ENCODE measurements around the gene TRPC4.

Gene TRPC4

DNA sequence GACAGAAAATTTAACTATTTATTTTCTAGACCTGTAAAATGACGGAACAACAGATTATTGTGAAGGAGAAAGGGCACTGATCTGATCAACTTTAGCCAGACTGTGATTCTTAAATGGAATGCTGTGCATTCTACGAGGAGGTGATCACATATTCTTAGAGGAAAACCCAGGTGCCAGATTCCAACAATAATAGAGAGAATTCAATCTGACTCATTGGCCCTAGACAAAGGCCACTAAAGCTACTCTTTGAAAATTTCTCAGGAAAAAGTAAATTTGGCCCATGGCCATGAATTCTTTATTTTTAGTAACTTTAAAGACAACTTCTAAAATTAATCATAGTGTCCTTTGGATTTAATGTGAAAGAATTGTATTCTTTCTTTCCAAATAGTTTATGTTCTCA lies 212.4 kb downstream of the TRPC4 start:
- DNase-seq (ENCODE audit: low read depth): no peak

DNA sequence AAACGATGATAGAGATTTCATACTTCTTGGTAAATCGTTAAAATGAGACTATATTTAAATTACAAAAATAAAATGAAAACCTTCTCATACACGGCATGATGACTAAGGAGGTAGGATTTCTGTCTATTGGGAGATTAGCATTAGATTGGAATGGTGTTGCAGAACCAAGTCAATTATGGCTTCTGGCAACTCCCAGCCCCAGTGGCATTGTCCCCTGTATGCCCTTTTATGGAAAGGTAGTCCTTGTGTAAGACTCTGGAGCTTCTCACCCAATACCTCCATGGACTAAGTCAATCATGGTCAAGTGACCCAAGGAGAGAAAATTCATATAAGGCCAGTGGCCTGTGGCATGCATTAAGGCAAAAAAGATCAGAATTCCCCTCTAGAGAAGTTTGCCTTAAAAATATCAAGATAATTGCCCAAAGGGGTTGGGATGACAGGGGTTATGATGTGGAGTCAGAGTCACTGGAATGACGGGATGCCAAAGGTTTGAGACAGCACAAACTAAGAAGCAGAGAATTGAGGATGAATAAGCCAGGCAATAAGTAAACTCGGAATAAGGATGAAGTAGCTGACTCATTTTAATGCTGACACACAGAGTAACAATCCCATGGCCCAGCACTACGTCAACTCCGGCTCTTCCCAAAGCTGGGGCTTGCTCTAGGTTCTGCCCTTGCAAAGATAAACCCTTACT lies 213.2 kb downstream of the TRPC4 start:
- DNase-seq (ENCODE audit: low read depth): no peak

DNA sequence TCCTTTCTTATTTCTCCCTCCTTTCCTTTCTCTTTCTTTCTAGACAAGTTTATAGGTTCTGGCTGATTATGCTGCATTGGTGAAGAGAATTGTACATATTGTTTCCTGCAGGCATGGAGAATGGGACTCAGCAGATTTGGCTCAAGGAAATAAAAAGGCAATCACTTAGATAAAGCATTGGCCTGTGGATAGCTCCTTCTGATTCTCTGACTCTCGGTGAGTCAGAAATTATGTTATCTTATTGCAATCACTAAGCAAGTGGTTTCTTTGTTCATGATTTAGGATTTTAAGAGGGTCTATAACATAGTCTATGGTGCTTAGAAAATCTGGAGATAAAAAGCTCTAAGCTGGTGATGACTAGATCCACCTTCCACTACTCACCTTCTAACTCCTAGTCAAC lies 217.0 kb downstream of the TRPC4 start:
- DNase-seq (ENCODE audit: low read depth): no peak

DNA sequence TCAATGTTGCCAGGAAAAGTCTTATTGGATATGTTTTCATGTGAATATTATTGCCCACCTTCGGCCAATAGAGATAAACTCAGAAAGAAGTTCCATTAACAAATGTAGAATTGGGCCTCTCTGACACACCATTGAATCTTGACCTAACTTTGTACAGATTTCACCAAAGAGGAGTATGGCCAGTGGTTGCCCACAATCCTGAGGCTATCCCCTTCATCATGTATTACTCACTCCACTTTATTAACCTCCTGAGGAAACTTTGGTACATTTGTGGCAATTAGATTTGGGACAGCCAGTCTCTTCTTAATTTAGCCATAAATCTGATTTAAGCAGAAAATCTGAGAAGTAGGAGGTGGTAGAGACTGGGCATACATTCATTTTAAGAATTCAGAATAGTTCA lies 217.7 kb downstream of the TRPC4 start:
- no peak for DNase-seq (ENCODE audit: low read depth)

DNA sequence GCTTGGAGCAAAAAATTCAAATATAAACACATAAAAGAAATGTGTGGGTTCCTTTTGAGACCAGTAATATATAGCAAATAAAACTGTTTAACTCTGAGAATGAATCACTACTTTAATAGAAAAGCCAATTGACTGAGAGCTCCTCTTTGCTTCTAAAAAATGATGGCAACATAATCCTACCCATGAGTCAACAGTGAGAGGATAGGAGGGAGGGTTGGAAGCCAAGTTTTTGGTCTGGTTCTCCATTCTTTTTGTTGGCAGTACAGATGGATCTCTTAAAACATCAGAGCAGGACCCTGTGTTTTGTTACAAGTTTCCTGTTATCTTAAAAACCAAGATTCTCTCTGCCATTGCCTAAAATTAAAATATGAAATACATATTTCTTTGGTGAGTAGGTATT lies 221.0 kb downstream of the TRPC4 start:
- DNase-seq (ENCODE audit: low read depth): no peak

DNA sequence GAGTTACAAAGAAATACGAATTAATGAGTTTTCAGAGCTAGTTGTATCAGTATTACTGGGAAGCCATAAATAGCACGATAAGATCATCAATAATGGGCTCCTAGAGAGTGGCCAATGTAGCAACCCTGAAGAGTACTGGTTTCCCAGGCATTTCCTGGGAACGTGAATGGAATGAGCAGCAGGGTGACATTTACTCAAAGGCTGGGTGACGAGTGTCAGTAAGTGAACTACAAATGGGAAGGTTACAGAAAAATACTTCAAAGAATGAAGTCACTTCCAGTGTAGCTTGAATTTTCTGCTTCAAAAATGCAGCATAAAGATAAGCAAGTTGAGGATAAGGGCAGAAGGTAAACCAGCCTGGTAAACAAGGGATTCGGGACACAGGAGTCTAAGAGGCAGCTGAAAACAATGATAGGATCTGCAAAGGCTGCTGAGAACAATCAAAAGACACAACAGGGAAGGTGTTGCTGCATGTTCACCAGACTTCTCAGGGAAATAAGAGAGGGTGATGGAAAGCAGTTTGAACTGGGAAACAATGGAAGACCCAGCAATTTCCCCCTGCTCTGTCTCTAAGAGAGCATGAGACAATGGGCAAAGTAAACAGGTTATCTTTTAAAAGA lies 222.4 kb downstream of the TRPC4 start:
- no peak for DNase-seq (ENCODE audit: low read depth)

DNA sequence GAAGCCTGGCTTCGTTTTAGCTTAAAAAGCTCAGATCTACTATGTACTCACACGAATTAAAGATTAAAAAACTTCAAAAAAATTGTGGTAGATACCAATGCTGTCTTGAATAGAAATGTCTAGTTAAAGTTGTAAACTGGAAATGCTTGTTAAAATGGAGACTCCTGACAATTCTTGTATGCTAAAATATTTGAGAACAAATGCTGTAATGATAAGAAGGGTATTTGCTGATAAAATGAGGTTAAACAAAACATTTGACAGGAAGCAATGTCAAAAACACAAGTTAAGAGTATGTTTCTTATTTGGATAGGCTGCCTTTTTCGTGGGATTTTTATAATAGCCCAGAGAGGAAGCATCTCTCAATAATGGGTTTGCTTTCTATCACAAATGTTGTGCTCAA lies 223.0 kb downstream of the TRPC4 start:
- DNase-seq (ENCODE audit: low read depth): no peak

DNA sequence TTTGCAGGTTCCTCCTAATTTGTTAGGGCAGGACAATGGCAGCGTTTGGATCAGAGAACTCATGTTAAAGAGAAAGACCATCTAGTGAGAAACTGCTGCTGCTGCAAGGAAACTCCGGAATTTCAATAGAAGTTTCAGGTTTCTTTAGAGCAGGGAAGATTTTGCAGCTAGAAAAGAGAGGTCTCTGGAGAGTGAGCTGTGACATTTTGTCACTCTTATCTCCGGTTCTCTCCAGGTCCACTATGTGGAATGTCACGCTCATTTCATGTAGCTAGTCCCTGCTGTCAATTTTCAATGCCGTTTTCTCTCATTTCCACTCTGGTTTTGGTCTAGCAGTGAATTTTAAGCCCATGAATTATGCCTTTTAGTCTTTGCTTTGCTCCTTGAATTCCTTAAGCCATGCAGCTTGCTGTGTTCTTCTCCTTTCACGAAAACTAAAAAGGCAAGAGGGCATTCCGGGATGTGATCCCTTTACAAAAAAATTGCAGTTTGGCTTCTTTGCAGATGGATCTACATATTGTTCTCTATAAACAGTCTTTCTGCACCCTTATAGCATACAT lies 224.3 kb downstream of the TRPC4 start:
- DNase-seq (ENCODE audit: low read depth): no peak

DNA sequence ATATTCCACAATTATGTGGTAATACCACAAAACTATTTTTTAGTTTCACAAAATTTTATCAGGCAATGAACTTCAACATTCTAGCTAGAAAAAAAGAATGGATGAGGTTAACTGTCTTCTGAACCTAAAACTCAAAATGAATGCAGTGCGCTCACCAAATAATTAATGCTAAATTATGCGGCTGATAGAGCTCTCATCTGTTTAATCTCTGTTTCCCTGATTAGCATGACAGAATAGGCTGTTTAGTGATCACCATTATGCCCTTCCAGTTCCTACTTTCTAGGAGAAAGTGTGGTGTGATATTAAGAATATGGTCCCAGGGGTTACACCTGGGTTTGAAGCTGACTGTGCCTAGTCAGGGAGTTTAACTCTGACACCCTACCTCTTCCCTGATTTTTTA lies 228.2 kb downstream of the TRPC4 start:
- no peak for DNase-seq (ENCODE audit: low read depth)

DNA sequence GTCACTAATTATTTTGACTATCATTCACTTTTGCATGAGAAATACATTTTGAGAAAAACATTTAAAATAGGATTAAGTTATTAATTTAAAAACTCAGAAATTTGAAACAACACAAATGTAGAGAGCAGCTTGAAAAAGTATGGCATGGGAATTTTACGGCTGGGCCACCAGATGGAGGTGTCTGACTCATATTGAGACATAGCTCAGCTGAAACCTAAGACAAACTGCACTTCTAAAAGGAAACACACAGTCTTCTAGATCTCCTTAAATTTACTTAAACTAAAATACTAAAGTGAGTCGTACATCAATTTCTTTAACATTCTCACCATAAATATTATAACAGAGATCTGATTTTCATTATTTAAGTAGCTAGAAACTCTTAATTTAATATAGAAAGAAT lies 229.1 kb downstream of the TRPC4 start:
- DNase-seq (ENCODE audit: low read depth): no peak

DNA sequence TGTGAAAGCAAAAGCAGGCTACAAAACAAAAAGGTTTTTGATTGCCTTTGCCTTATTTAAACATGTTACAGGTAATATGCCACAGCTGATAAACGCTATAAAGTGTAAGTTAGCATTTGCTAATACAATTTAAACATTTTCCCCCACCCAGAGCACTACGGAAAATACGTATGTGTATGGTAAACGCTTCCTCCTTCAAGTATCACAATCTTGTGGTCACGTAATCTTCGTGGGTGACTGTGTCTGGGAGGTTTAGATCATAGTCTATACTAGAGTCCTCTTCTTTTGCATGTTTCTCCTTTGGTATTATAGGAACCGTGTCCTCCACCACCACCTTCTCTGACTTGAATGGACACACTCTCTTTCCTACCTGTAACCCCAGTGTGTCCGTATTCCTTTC lies 232.9 kb downstream of the TRPC4 start:
- no peak for DNase-seq (ENCODE audit: low read depth)

DNA sequence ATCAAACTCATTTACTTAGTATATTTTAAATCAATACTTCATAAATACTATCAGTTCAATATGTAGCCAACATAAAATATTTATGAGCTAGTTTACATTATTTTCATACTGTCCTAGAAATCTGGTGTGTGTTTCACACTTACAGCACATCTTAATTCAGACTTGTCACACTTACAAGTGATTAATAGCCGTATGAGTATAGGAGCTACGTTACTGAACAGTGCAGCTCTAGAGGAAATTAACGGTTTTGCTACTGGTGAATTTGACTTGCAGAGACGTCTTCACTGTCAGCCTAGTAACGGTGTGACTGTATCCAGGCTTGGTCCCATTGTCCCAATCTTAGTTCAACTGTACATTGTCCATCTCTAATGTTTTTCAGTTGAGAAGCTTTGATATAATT lies 237.3 kb downstream of the TRPC4 start:
- DNase-seq (ENCODE audit: low read depth): no peak

DNA sequence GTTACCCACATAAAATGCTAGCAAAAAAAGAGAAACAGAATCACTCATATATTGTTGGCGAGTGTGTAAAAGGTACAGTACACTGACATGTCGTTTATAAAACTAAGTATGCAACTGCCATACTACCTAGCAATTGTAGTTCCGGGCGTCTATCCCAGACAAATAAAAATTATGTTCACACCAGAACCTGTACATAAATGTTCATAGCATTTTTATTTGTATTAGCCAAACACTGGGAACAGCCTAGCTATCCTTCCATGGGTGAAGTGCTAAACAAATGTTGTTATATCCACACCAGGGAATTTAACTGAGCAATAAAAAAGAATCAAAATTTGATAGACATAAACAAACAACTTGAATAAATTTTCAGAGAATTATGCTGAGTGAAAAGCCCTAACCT lies 242.1 kb downstream of the TRPC4 start:
- no peak for DNase-seq (ENCODE audit: low read depth)

DNA sequence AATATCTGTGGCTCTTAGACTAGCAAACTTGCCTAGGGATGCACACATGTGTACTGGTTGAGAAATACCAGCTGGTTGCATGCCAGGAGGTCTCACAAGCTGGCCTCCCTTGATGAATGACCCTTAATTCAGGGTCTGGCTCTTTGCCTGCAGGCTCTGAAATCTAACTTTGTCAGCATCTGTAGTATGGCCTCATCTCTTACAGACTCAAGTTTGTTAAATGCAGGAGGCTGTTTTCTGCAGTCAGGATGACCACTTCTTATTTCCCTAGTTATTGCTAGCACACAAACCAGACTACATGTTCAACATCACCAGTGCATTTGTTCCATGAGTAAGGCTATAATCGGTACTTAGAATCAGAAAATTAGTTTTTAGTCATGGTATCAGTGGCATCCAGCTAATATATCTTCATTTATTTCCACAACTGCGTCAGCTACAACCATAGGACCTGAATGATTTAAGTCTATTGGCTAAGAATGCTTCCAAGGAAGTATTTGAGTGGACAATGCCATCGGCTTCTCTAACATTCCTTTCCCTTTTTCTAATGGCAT lies 247.7 kb downstream of the TRPC4 start:
- DNase-seq (ENCODE audit: low read depth): no peak

DNA sequence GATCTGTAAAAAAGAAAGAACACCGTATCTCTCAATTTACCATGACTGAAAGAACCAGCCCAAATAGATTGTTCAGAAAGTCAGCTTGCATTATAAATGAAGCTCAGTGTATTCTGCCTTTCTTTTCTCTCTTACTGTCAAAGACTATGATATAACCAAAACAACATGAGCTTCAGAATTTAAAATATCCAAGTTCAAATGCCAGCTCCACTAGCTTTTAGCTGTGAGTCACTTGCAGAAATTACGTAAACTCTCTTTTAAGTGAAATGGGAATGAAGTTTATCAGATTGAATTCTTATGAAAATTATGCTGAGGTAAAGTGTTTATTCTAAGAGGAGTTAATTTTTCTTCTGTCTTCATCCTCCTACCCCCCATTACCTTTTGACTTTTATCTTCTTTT lies 251.0 kb downstream of the TRPC4 start:
- no peak for DNase-seq (ENCODE audit: low read depth)

DNA sequence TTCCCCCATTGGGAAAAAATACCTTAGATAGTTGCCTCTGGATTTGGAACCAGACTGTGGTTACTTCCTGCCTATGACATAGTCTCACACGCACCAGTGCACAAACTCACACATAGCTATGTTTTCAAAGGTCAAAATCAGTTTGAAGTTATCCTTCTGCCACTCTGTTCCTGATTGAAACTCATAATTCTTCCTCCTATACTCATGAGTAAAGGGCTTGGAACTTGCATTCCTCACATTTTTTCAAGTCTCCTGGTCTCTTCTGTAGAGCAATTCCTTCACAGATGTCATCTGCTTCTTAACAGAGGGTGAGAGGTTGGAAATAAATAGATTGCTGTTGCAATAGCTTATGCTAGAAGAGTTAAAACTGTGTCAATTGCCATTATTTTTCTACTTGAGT lies 252.4 kb downstream of the TRPC4 start:
- no peak for DNase-seq (ENCODE audit: low read depth)

DNA sequence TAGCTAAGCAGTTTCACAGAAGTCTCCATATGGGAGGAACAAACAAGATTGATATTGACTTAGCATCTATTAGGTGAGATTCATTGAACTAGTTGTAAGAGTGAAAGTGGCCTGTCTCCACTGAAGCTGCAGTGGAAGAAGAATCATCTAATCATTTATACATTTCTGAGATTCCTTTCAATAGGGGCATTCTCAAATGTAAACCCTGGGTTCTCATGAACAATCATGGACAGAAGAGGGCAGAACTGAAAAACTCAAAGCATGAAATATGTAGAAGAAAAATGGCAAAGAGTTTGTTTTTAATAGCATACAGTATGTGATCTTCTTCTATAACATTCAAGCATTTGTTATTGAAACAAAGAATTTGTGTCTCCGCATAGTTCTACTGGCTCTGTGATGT lies 253.4 kb downstream of the TRPC4 start:
- no peak for DNase-seq (ENCODE audit: low read depth)

DNA sequence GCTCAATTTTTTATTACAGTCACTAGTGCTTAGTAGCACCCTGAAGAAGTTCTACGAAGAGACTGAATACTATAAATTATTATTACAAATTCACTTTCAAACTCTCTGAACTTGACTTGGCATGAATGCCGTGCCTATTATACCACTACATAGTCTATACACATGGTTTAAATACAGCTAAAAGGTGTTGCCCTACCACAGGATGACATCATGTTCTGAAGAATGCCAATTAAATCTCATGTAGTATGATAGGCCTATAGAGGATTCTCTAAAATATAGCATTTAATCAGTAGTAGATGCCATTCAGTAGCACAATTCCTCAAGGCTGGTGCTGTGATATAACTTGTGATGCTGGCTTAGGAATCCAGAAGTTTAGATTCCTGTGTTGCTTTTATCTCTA lies 254.3 kb downstream of the TRPC4 start:
- no peak for DNase-seq (ENCODE audit: low read depth)

DNA sequence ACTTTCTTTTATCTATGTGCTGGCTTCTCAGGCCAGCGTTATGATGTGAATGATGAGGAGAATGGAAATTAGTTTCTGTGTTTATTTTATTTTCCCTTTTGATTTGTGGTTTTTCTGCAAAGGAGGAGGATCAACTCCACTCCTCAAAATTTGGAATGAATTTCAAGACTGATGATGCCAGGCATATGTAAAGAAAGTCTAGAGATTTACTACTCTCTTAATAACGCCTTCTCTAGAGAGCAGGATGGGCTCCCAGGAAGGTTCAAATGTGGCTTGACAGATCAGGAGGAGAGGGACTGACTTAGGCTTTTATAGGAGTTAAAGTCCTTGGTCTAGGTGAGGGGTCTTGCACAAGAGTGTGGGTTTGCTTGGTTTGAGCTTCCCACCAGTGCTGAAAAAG lies 255.9 kb downstream of the TRPC4 start:
- DNase-seq (ENCODE audit: low read depth): no peak

DNA sequence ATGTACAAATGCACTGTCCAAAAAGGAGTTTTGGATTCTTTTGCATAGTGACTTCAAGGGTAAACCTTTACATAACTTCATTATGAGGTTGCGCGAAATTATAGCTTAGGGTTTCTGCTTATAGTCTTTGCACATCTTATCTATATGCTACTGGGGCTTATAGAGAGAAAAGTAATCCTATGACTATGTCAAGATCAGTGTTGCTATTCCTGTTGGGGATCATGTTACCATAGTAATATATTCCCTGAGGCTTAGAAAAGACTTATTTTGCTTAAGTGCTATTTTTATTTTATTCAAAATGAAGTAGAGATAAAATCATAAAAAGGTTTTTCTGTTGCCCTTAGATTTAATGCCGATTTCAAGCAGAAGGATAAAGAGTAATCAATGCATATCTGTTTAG lies 256.3 kb downstream of the TRPC4 start:
- DNase-seq (ENCODE audit: low read depth): no peak

DNA sequence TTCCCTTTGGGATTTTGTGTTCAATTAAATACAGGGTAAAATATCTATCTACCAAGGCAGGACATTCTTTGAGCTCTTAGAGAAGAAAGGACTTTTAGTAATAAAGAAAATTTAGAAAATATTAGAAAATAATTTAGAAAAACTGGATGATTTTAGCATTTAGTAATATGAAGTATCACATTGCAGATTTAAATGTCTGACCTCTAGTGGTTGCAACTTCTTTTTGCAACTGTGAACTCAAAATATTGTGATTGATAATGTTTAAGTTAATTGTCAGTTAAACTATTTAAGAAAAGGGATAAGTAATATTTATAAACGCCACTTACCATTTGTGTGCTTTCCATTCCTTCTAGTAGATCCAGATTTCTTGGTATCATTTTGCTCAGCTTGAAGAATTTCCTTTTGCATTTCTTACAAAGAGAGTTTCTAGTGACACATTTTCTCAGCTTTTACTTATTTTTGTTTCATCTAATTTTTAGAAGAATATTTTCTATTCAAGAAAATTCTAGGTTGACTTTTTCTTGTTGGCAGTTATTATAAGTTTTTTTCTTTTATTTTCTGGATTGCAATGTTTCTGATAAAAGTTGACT lies 260.7 kb downstream of the TRPC4 start:
- DNase-seq (ENCODE audit: low read depth): no peak

DNA sequence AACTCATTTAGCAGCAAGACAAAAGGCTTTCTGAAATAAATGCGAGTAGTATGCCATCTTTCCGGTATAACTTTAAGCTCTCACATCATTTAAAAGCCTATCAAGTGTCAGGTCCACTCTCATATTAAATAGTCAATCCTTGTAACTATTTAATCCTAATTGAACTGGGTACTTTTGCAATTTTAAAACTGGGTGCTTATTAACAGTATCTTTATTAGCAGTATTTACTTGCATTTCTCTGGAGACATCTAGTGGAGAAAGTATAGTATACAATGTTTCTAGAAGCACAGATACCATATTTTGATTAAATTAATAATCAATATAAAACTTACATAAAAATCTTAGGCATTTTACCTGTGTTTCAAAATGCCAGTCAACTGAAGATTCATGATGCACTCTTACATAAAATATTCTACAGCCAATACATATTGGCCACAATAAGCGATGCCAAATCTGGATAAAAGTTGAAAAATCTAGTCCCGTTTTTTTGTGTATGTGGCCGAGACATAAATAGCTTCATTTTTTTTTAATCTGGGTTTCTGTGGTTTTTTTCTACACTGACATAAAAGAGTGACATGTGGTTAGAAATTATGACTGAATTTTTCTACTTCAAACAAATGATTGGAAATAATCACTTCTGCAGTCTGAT lies 266.7 kb downstream of the TRPC4 start:
- no peak for DNase-seq (ENCODE audit: low read depth)
